Adrenal gland (tissue), 12 donors: ENCODE results near the gene FAH. TPM values are rescaled to one million over a fixed set of nuclear protein-coding genes. Genes with fewer than 3 reads are reported as not detected.
A peak's percentile ranks its signal among the peaks of the same experiment; 100 is the strongest.

Source experiments
- DNase-seq, 7 donors: peaks; one replicate each; pipeline ENCODE4 v3.0.0-alpha.2; 2019 to 2020
- H3K27ac ChIP-seq, 5 donors: fragments of 200-600 bp; sonication (generic) in 4 of 5; 1 replicate in 3 of 5; 2 replicates in 2 of 5; pipeline versions ENCODE4 v1.5.1 to v1.8.0; 2016 to 2020; ENCODE audit warnings: mild to moderate bottlenecking in 1 of 5
- H3K27me3 ChIP-seq: fragments of 200-600 bp; 2 replicates; pipeline ENCODE4 v1.8.0; 2021
- H3K36me3 ChIP-seq, 2 donors: fragments of 200-600 bp; replicated peaks in 1 of 2; 1 replicate in 1 of 2; 2 replicates in 1 of 2; pipeline versions ENCODE4 v1.5.1 to v1.8.0; 2018 to 2022
- H3K4me1 ChIP-seq, 2 donors: fragments of 200-600 bp; replicated peaks in 1 of 2; 1 replicate in 1 of 2; 2 replicates in 1 of 2; pipeline versions ENCODE4 v1.5.1 to v1.8.0; 2018 to 2021
- H3K4me3 ChIP-seq, 4 donors: fragments of 200-600 bp; sonication (generic) in 3 of 4; one replicate each; pipeline ENCODE4 v1.5.1; 2016 to 2018
- H3K9me3 ChIP-seq, 3 donors: fragments of 200-600 bp; sonication (generic) in 1 of 3; replicated peaks in 1 of 3; 1 replicate in 2 of 3; 2 replicates in 1 of 3; pipeline versions ENCODE4 v1.5.1 to v1.8.0; 2016 to 2021
- POLR2A ChIP-seq, 2 donors: fragments of 450-650 bp; IDR thresholded peaks; one replicate each; pipeline ENCODE4 v1.6.1; 2017; ENCODE audit warnings: antibody characterized with exemption in 2 of 2, mild to moderate bottlenecking in 2 of 2, moderate library complexity in 1 of 2
- WGBS, 4 donors: extraction: QIAGEN DNeasy Blood & Tissue Kit in 2 of 4; methylation state at CpG; one replicate each; pipeline versions ENCODE4 v1.1.5 to v1.1.7; 2013 to 2017; 5-methylcytosine and 5-hydroxymethylcytosine counted together
- intact Hi-C, 2 donors: fragments of 100-400 bp; cut with DNase I; formaldehyde crosslinking; loops; one replicate each; pipeline versions ENCODE4 v1.14.1 to v1.15.0; 2022 to 2023
- polyA plus RNA-seq, 3 donors: library from polyadenylated mRNA; stranded (reverse); fragments of 200-250 nt in 2 of 3; fragments of 350-450 nt in 1 of 3; fragmentation: Illumina TruSeq in 1 of 3; extraction: RNeasy Lipid Tissue Mini Kit (QIAGEN cat#74804) in 1 of 3; gene quantifications; one replicate each; pipeline ENCODE4 v1.2.3, GENCODE V29; 2013 to 2014
- total RNA-seq, 9 donors: library from RNA; depleted of rRNA in 4 of 9; stranded (reverse); fragments of >200 nt in 4 of 9; fragments of 120-200 nt in 1 of 9; fragmentation: NEBNext Ultra II Directional in 1 of 9; extraction: Animal tissue kit (Norgen Biotek cat#: 25700) in 1 of 9; gene quantifications; one replicate each; pipeline versions ENCODE4 v1.1.0 to v1.2.4, GENCODE V29; 2013 to 2023
- TF ChIP-seq, protein P1 (sequence below), 6 experiments: fragments of 450-650 bp in 4 of 6; fragments of 200-600 bp in 2 of 6; sonication (generic) in 1 of 6; IDR thresholded peaks; 1 replicate in 5 of 6; 2 replicates in 1 of 6; pipeline versions ENCODE4 v1.5.1 to v1.8.0; 2016 to 2021; ENCODE audit warnings: antibody characterized with exemption in 6 of 6, mild to moderate bottlenecking in 2 of 6, moderate library complexity in 1 of 6
- donor health status: healthy with polysubstance abuse.
- donor health status: Bipolar disorder and iron deficiency.
- donor health status: DM: yes; HTN: yes; CAD: no.
- donor health status: DM: no; HTN: no; CAD: no.
- donor health status: DM: no; HTN: no; CAD: no.
- donor health status: DM: yes; HTN: yes; CAD: no.

The FAH gene
- total and polyA plus RNA-seq, 12 donors: 56.9 to 157 (median 106) TPM

DNA sequence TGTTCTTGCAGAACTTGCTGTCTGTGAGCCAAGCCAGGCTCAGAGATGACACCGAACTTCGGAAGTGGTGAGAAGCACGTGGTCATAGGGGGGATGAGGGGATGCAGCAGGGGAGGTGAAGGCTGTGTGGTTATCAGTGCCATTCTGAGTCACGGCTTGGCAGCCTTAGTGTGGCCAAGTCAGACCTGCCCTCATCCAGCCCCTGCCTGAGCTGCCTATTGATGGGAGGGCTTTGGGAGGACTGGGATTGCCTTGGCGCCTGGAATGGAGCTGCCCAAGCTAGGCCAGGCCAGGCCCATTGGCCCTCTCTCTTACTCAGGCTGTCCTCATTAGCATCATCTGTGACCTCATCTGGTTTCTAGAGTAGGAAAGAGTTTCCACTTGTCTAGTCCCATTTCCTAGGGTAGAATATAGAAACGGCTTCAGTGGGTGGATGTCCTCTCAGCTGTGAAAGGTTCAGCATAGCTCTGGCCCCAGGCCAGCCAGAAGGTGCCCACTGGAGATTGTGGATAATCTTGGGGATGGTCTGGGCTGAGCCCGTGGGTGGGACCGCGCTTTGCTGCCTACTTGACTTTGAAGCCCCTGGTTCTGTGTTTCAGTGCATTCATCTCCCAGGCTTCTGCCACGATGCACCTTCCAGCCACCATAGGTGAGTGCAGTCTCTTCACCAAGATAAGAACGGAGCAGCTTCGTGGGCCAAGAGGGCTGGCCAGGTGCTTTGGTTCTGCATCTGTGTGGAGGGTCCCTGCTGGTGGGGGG, 7.2 kb downstream of the FAH start:
- H3K27me3 ChIP-seq: no peaks in the 10 kb centered on the region
- intact Hi-C loops: loop anchor here in 1 of 2 donors (10.0 kb wide), 1 partner anchor 95 kb away; no protein-coding TSS in a partner anchor
- peaks cover 53 to 61% of the 10 kb centered on the region in 2 donors for H3K4me1 ChIP-seq
- H3K27ac ChIP-seq: peak overlapping the region; percentile 63 to 97 (median 88)
- H3K36me3 ChIP-seq: peaks cover 0 to 9% of the 10 kb centered on the region in 2 donors
- no peak overlapping the region for H3K4me3 ChIP-seq
- no peaks in the 10 kb centered on the region for H3K9me3 ChIP-seq
- WGBS, 4 donors: 72 to 92% (median 76%) methylated on average over 7 to 12 of the region's 12 CpGs
- DNase-seq: peak; percentile 65 to 93 (median 86)
- peak in 1 of 2 donors; percentile 19 for TF ChIP-seq POLR2A (IDR thresholded peaks at IDR 0.05)
- TF ChIP-seq, protein P1, sequence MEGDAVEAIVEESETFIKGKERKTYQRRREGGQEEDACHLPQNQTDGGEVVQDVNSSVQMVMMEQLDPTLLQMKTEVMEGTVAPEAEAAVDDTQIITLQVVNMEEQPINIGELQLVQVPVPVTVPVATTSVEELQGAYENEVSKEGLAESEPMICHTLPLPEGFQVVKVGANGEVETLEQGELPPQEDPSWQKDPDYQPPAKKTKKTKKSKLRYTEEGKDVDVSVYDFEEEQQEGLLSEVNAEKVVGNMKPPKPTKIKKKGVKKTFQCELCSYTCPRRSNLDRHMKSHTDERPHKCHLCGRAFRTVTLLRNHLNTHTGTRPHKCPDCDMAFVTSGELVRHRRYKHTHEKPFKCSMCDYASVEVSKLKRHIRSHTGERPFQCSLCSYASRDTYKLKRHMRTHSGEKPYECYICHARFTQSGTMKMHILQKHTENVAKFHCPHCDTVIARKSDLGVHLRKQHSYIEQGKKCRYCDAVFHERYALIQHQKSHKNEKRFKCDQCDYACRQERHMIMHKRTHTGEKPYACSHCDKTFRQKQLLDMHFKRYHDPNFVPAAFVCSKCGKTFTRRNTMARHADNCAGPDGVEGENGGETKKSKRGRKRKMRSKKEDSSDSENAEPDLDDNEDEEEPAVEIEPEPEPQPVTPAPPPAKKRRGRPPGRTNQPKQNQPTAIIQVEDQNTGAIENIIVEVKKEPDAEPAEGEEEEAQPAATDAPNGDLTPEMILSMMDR (IDR thresholded peaks at IDR 0.05): no peak

DNA sequence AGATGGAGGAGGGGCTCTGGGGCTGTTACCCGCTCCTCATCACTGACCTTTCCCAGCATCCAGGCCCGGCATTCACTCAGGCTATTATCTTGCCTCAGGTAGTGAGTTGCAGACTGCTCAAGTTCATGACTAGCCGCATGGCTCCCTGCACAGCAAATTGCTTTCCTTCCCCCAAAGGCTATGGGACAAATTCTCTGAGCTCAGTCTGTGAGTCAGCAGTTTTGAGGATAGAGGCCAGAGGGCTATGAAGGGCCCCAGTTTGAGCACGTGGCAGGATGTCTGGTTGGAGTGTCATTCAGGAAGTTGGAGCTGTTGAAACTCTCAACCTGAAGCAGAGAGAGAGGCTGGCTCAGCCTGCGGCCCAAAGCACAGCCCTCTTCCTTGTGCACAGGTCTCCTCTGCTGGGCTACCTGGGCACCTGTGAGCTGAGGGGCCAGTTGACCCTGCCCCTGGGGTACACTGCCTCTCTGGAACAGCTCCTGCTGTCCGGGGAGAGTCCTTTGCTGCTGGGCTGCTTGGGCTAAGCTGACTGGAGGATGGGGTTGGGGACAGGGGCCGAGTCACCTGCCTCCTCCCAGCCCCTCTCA, 7.9 kb downstream of the FAH start:
- Histone ChIP-seq H3K36me3 (peaks cover 0 to 9% of the 10 kb centered on the region in 2 donors), H3K9me3 (no peaks in the 10 kb centered on the region), H3K27ac (peak overlapping the region; percentile 63 to 97 (median 88)), H3K4me3 (no peak overlapping the region), H3K27me3 (no peaks in the 10 kb centered on the region), H3K4me1 (peaks cover 46 to 54% of the 10 kb centered on the region in 2 donors)
- intact Hi-C loops: loop anchor here in 1 of 2 donors (10.0 kb wide), 1 partner anchor 96 kb away; no protein-coding TSS in a partner anchor
- TF ChIP-seq, protein P1 (IDR thresholded peaks at IDR 0.05): no peak
- TF ChIP-seq POLR2A (IDR thresholded peaks at IDR 0.05): peak in 1 of 2 donors; percentile 74
- peak; percentile 67 to 92 (median 88) for DNase-seq
- WGBS, 4 donors: 10 to 54% (median 46%) methylated on average over 1 to 7 of the region's 7 CpGs

DNA sequence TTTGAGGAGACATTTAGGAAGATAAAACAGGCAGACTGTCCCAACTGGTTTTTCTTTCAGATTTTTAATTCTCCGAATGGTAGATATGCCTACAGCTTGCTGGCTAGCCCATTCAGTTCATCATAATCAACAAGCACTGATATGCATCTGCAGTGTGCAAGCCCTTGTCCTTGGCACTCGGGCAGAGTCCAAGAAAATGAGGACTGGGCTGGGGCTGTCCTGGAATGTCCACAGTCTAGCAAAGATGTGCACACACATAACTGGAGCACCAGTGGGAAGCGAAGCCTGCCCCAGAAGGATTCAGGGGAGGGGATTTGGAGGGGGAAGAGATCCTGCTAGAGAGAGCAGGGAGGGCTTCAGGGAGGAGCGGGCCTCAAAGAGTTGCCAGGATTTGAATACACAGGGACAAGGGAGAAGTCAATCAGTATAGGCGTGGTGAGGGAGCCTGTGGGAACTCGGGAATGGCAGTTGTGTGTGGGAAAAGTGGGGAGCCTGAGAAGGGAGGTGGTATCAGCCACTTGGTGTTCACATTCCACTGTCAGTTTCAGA, 8.7 kb downstream of the FAH start:
- peak in 6 of 7 donors; percentile 17 to 75 (median 67) for DNase-seq
- Histone ChIP-seq H3K27ac (peak overlapping the region; percentile 5 to 97 (median 88)), H3K27me3 (no peaks in the 10 kb centered on the region), H3K4me3 (no peak overlapping the region), H3K9me3 (no peaks in the 10 kb centered on the region), H3K4me1 (peaks cover 42 to 47% of the 10 kb centered on the region in 2 donors), H3K36me3 (peaks cover 0 to 9% of the 10 kb centered on the region in 2 donors)
- intact Hi-C loops: loop anchor here in 1 of 2 donors (10.0 kb wide), 1 partner anchor 97 kb away; no protein-coding TSS in a partner anchor
- WGBS, 4 donors: 70 to 80% (median 74%) methylated on average over 6 of the region's 6 CpGs
- TF ChIP-seq, protein P1 (IDR thresholded peaks at IDR 0.05): no peak
- TF ChIP-seq POLR2A (IDR thresholded peaks at IDR 0.05): peak in 1 of 2 donors; percentile 23

DNA sequence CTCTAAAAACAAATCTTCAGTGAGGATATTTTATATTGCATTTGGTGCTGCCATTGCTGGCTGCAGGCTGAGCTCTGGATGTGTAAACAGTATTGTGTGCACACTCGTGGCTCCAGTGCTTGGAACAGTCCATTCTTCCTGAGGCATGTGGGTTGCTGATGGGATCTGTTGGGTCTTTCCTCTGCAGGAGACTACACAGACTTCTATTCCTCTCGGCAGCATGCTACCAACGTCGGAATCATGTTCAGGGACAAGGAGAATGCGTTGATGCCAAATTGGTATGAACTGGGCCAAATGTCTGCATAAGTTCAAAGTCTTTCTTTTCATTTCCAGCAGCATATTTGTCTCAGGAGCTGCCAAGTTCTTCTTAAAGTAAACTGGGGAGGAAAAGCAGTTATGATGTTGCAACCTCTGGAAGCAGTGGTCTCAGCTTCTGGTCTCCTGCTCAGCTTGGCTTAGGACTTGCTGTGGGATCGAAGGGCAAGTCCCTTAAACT, 9.3 kb downstream of the FAH start:
- WGBS, 4 donors: 18 to 48% (median 39%) methylated on average over 6 of the region's 6 CpGs
- Histone ChIP-seq H3K9me3 (no peaks in the 10 kb centered on the region), H3K4me1 (peaks cover 39 to 47% of the 10 kb centered on the region in 2 donors), H3K36me3 (peaks cover 0 to 9% of the 10 kb centered on the region in 2 donors), H3K4me3 (no peak overlapping the region), H3K27me3 (no peaks in the 10 kb centered on the region), H3K27ac (peak overlapping the region in 4 of 5 donors; percentile 5 to 97 (median 88))
- intact Hi-C loops: loop anchor here in 1 of 2 donors (10.0 kb wide), 1 partner anchor 97 kb away; no protein-coding TSS in a partner anchor
- DNase-seq: peak in 5 of 7 donors; percentile 39 to 57 (median 48)
- no peak for TF ChIP-seq POLR2A (IDR thresholded peaks at IDR 0.05)
- TF ChIP-seq, protein P1 (IDR thresholded peaks at IDR 0.05): no peak
